Testis (tissue), 3 donors: ENCODE data around the gene DEXI. TPM values are rescaled to one million over a fixed set of nuclear protein-coding genes. Genes with fewer than 3 reads are reported as not detected.
"Not testable (repeated sequence)": the region's sequence is repeated elsewhere in the genome, so short reads cannot be mapped to it uniquely, and the experiment has no call there.

Experiments used
- DNase-seq: peaks from one replicate; pipeline ENCODE4 v3.0.0-alpha.2; 2019
- H3K27ac ChIP-seq, 2 donors: fragments of 200-600 bp; sonication (generic); one replicate each; pipeline ENCODE4 v1.5.1; 2019
- H3K27me3 ChIP-seq: fragments of 200-600 bp; sonication (generic); one replicate; pipeline ENCODE4 v1.5.1; 2019
- H3K36me3 ChIP-seq: fragments of 200-600 bp; sonication (generic); one replicate; pipeline ENCODE4 v1.5.1; 2017; ENCODE audit warnings: low read depth; ENCODE audit errors: missing control alignments
- H3K4me1 ChIP-seq: fragments of 200-600 bp; sonication (generic); one replicate; pipeline ENCODE4 v1.5.1; 2019
- H3K4me3 ChIP-seq, 2 donors: fragments of 200-600 bp; sonication (generic); one replicate each; pipeline ENCODE4 v1.5.1; 2017 to 2019
- H3K9me3 ChIP-seq: fragments of 200-600 bp; sonication (generic); one replicate; pipeline ENCODE4 v1.5.1; 2017
- POLR2A ChIP-seq: fragments of 450-650 bp; IDR thresholded peaks from one replicate; pipeline ENCODE4 v1.6.1; 2017; ENCODE audit warnings: antibody characterized with exemption, mild to moderate bottlenecking, moderate library complexity
- WGBS, 2 donors: methylation state at CpG; one replicate each; pipeline ENCODE4 v1.1.5; 2018; 5-methylcytosine and 5-hydroxymethylcytosine counted together
- intact Hi-C: fragments of 100-400 bp; cut with DNase I; formaldehyde crosslinking; loops from one replicate; pipeline ENCODE4 v1.15.1; 2023; ENCODE audit warnings: low total_unique reads
- polyA plus RNA-seq: library from polyadenylated mRNA; stranded (reverse); fragments of 350-450 nt; fragmentation: Illumina TruSeq; extraction: RNeasy Lipid Tissue Mini Kit (QIAGEN cat#74804); gene quantifications from one replicate; pipeline ENCODE4 v1.2.3, GENCODE V29; 2014; ENCODE audit warnings: low read depth, low replicate concordance; ENCODE audit not compliant: insufficient read depth
- total RNA-seq, 2 donors: library from RNA; depleted of rRNA; stranded (reverse); fragments of >200 nt; gene quantifications; one replicate each; pipeline ENCODE4 v1.2.3, GENCODE V29; 2016
- TF ChIP-seq, protein P1 (sequence below), 3 experiments: fragments of 450-650 bp in 2 of 3; fragments of 200-600 bp in 1 of 3; sonication (generic) in 1 of 3; IDR thresholded peaks; one replicate each; pipeline ENCODE4 v1.5.1; 2016 to 2019; ENCODE audit warnings: antibody characterized with exemption in 3 of 3, mild to moderate bottlenecking in 2 of 3, moderate library complexity in 1 of 3

Gene DEXI
- total and polyA plus RNA-seq, 3 donors from 2014 or later = 30.0 to 57.4 (median 39.0) TPM

DNA sequence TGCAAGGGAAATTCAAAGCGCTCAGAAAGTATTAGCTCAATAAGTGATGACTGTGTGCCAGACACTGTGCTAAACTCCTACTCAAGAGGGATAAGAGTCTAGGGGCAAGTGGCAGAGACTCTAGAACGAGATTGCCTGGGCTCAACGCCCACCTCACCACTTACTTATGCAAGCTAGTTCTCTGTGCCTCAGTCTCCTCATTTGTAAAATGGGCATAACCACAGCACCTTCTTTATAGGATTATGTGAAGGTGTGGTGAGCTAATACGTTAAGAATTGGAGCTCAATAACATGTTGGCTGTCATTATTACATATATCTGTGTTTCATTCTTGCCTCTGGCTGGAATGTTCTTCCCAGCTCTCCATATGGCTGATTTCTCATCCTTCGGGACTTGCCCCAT is 15.4 kb downstream of the DEXI start:
- peaks cover 7% of the 10 kb centered on the region for H3K4me1 ChIP-seq
- H3K36me3 ChIP-seq = no peaks in the 10 kb centered on the region
- DNase-seq = no peak

DNA sequence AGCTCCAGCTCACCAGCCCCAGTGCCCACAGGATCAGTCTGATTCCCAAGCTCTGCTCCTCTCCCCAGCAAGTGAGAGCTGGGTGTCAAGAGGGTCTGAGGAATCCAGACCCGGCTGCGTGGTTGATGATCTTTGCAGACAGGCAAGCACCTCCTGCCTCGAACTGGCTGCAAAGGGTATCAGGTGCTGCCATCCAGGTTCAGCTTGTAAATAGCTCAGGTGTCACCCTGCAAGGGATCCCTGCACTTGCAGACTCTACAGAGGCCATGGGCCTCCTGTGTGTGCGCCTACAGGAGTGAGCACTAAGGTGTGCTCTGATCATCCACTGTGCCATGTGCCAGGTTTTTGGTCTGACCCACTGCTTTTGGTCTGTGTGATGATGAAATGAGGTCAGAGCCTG is 16.2 kb downstream of the DEXI start:
- WGBS, 2 donors = 40 to 90% methylated on average over 2 to 4 of the region's 4 CpGs
- Histone ChIP-seq H3K9me3 (no peaks in the 10 kb centered on the region), H3K27ac (no peak overlapping the region), H3K4me1 (peaks cover 12% of the 10 kb centered on the region), H3K4me3 (no peak overlapping the region), H3K27me3 (no peaks in the 10 kb centered on the region), H3K36me3 (no peaks in the 10 kb centered on the region)
- intact Hi-C loops = no loop called here
- TF ChIP-seq, protein P1, sequence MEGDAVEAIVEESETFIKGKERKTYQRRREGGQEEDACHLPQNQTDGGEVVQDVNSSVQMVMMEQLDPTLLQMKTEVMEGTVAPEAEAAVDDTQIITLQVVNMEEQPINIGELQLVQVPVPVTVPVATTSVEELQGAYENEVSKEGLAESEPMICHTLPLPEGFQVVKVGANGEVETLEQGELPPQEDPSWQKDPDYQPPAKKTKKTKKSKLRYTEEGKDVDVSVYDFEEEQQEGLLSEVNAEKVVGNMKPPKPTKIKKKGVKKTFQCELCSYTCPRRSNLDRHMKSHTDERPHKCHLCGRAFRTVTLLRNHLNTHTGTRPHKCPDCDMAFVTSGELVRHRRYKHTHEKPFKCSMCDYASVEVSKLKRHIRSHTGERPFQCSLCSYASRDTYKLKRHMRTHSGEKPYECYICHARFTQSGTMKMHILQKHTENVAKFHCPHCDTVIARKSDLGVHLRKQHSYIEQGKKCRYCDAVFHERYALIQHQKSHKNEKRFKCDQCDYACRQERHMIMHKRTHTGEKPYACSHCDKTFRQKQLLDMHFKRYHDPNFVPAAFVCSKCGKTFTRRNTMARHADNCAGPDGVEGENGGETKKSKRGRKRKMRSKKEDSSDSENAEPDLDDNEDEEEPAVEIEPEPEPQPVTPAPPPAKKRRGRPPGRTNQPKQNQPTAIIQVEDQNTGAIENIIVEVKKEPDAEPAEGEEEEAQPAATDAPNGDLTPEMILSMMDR (IDR thresholded peaks at IDR 0.05) = no peak
- TF ChIP-seq POLR2A = no peak
- DNase-seq = no peak

More for the DNA sequence above, 15.4 kb downstream of the DEXI start:
- intact Hi-C loops = no loop called here
- WGBS, 2 donors = 88% methylated on average over 5 of the region's 5 CpGs
- H3K9me3 ChIP-seq = no peaks in the 10 kb centered on the region
- H3K27me3 ChIP-seq = no peaks in the 10 kb centered on the region
- no peak overlapping the region for H3K27ac ChIP-seq
- TF ChIP-seq POLR2A = no peak
- TF ChIP-seq, protein P1 (IDR thresholded peaks at IDR 0.05) = no peak
- no peak overlapping the region for H3K4me3 ChIP-seq

DNA sequence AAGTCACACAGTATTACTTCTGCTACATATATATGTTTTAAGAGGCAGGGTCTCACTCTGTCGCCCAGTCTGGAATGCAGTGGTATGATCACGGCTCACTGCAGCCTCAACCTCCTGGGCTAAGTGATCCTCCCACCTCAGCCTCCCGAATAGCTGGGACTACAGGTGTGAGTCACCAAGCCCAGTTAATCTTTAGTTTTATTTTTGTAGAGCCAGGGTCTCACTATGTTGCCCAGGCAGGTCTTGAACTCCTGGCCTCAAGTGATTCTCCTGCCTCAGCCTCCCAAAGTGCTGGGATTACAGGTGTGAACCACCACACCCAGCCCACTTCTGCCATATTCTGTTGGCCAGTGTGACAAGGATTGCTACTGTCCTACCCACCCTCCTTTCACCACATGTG is 17.0 kb downstream of the DEXI start:
- intact Hi-C loops, H3K36me3 ChIP-seq, H3K9me3 ChIP-seq, DNase-seq, H3K27me3 ChIP-seq, H3K27ac ChIP-seq, H3K4me3 ChIP-seq: not testable (repeated sequence)
- H3K4me1 ChIP-seq = peaks cover 12% of the 10 kb centered on the region
- WGBS, 2 donors = 96 to 100% methylated on average over 2 to 3 of the region's 3 CpGs

DNA sequence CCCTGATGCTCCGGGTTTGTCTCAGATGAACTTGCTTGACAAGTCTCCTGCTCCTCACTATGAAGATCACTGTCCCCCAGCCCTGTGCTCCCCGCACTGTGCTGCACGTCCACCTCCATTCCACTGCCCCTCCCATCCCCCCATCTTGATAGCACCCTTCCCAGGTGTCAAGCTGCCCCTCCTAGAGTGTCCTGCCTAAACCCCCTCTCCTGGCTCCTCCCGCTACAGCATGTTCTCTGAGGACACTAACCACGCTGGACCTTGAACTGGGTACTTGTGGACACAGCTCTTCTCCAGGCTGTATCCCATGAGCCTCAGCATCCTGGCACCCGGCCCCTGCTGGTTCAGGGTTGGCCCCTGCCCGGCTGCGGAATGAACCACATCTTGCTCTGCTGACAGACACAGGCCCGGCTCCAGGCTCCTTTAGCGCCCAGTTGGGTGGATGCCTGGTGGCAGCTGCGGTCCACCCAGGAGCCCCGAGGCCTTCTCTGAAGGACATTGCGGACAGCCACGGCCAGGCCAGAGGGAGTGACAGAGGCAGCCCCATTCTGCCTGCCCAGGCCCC is 18.5 kb downstream of the DEXI start:
- no peak overlapping the region for H3K4me3 ChIP-seq
- peaks cover 14% of the 10 kb centered on the region for H3K4me1 ChIP-seq
- H3K27me3 ChIP-seq = no peaks in the 10 kb centered on the region
- H3K9me3 ChIP-seq = no peaks in the 10 kb centered on the region
- DNase-seq = peak; percentile 74
- no peak for TF ChIP-seq POLR2A
- TF ChIP-seq, protein P1 (IDR thresholded peaks at IDR 0.05) = no peak
- intact Hi-C loops = loop anchor here (5.0 kb wide), 1 partner anchor 406 kb away; no protein-coding TSS in a partner anchor
- no peaks in the 10 kb centered on the region for H3K36me3 ChIP-seq
- peak overlapping the region in 1 of 2 donors; percentile 19 for H3K27ac ChIP-seq
- WGBS, 2 donors = 53 to 67% methylated on average over 14 of the region's 14 CpGs

DNA sequence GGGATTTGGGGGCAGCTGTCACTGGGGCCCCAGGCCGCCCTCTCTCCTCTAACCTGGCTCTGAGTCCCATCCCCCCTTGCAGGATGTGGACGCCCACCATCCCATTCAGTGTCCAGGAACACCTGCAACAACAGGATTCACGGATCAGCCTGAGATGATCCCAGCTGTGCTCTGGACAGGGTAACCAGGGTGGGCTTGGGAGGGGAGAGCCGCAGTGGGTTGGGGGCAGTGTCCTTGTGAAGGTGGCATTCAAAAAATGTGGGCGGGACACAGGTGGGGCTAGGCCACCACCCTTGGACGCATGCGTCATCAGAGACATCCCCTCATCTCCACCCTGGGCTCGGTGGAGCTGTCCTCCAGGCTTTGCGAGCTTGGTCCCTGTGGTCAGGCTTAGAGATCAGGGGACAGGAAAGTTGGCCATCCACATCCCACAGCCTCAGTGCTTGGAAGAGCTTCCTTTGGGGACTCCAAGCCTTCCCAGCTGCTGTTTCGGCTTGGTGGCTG is 19.1 kb downstream of the DEXI start:
- no peak for DNase-seq
- Histone ChIP-seq H3K27ac (peak overlapping the region in 1 of 2 donors; percentile 19), H3K9me3 (no peaks in the 10 kb centered on the region), H3K36me3 (no peaks in the 10 kb centered on the region), H3K4me1 (peaks cover 20% of the 10 kb centered on the region), H3K27me3 (no peaks in the 10 kb centered on the region), H3K4me3 (no peak overlapping the region)
- 84% methylated on average over 9 to 10 of the region's 10 CpGs for WGBS, 2 donors
- intact Hi-C loops = loop anchor here (5.0 kb wide), 1 partner anchor 406 kb away; no protein-coding TSS in a partner anchor
- no peak for TF ChIP-seq POLR2A
- TF ChIP-seq, protein P1 (IDR thresholded peaks at IDR 0.05) = no peak
